ENCODE data around the gene RPRD1B.

RPRD1B gene

GRCh38 chr20:38049800-38050199, 16.3 kb downstream of the RPRD1B start:
- no peaks in the 10 kb centered on the region for H3K9me3 ChIP-seq (replicated peaks in 1 of 2; ENCODE audit: control insufficient read depth in 2 of 2, insufficient read depth in 1 of 2, low read depth in 1 of 2, low read length in 2 of 2)
- no peak overlapping the region for H3K4me2 ChIP-seq (ENCODE audit: insufficient read depth, low read length, poor library complexity, severe bottlenecking)
- no peaks in the 10 kb centered on the region for H3K27me3 ChIP-seq (ENCODE audit: control insufficient read depth in 3 of 3, insufficient read depth in 3 of 3, low read depth in 1 of 3, low read length in 3 of 3)
- no peak overlapping the region for H4K8ac ChIP-seq (ENCODE audit: low read depth, low read length)
- DNase-seq (ENCODE audit: low spot score): no peak
- H2BK12ac ChIP-seq (ENCODE audit: low read length): no peak overlapping the region
- no peak overlapping the region for H3K9ac ChIP-seq (ENCODE audit: low read depth, low read length, poor library complexity)
- peaks cover 6 to 92% of the 10 kb centered on the region in 2 donors for H3K36me3 ChIP-seq (replicated peaks in 1 of 2; ENCODE audit: control insufficient read depth in 2 of 2, insufficient read depth in 2 of 2, low read length in 2 of 2)
- no peak overlapping the region for H2BK5ac ChIP-seq (ENCODE audit: low read length)
- no peak overlapping the region for H2BK15ac ChIP-seq (ENCODE audit: low read length)
- no peak overlapping the region for H2AFZ ChIP-seq (ENCODE audit: low read length)
- no peak overlapping the region for H3K23ac ChIP-seq (ENCODE audit: low read depth, low read length, poor library complexity)
- no peak overlapping the region for H3K4me3 ChIP-seq (ENCODE audit: low read length in 2 of 2)
- no peak overlapping the region for H3K18ac ChIP-seq (ENCODE audit: low read length)
- H3K27ac ChIP-seq (replicated peaks; ENCODE audit: low read length): no peak overlapping the region
- H3K4ac ChIP-seq (ENCODE audit: low read length): no peak overlapping the region
- no peak overlapping the region for H3K14ac ChIP-seq (ENCODE audit: low read length)
- no peak overlapping the region for H2AK5ac ChIP-seq (ENCODE audit: low read depth, low read length)
- no peaks in the 10 kb centered on the region for H3K79me1 ChIP-seq (ENCODE audit: low read depth, low read length)
- H2BK120ac ChIP-seq (ENCODE audit: low read depth, low read length): no peak overlapping the region
- no CpG with 5 or more reads among the region's 3 CpGs for WGBS, 2 donors (ENCODE audit: extremely low coverage in 2 of 2, insufficient read length in 2 of 2, insufficient replicate concordance in 1 of 2)
- H4K91ac ChIP-seq (ENCODE audit: low read depth, low read length, poor library complexity): no peak overlapping the region
- H3K4me1 ChIP-seq (ENCODE audit: control insufficient read depth in 2 of 2, insufficient read depth in 1 of 2, low read depth in 1 of 2, low read length in 2 of 2): peaks cover 0 to 2% of the 10 kb centered on the region in 2 donors

- no peak overlapping the region for H3K4me3 ChIP-seq (ENCODE audit: low read length in 2 of 2)
- H3K36me3 ChIP-seq (replicated peaks in 1 of 2; ENCODE audit: control insufficient read depth in 2 of 2, insufficient read depth in 2 of 2, low read length in 2 of 2): peaks cover 6 to 89% of the 10 kb centered on the region in 2 donors
- no peak overlapping the region for H2BK15ac ChIP-seq (ENCODE audit: low read length)
- no peak overlapping the region for H3K9ac ChIP-seq (ENCODE audit: low read depth, low read length, poor library complexity)
- peaks cover 0 to 2% of the 10 kb centered on the region in 2 donors for H3K4me1 ChIP-seq (ENCODE audit: control insufficient read depth in 2 of 2, insufficient read depth in 1 of 2, low read depth in 1 of 2, low read length in 2 of 2)
- H3K9me3 ChIP-seq (replicated peaks in 1 of 2; ENCODE audit: control insufficient read depth in 2 of 2, insufficient read depth in 1 of 2, low read depth in 1 of 2, low read length in 2 of 2): no peaks in the 10 kb centered on the region
- no peak for DNase-seq (ENCODE audit: low spot score)
- no peak overlapping the region for H3K14ac ChIP-seq (ENCODE audit: low read length)
- no peak overlapping the region for H3K4ac ChIP-seq (ENCODE audit: low read length)
- no peak overlapping the region for H3K4me2 ChIP-seq (ENCODE audit: insufficient read depth, low read length, poor library complexity, severe bottlenecking)
- H3K18ac ChIP-seq (ENCODE audit: low read length): no peak overlapping the region
- no peaks in the 10 kb centered on the region for H3K79me1 ChIP-seq (ENCODE audit: low read depth, low read length)
- H4K8ac ChIP-seq (ENCODE audit: low read depth, low read length): no peak overlapping the region
- H2AK5ac ChIP-seq (ENCODE audit: low read depth, low read length): no peak overlapping the region
- no peak overlapping the region for H2BK5ac ChIP-seq (ENCODE audit: low read length)
- no CpG with 5 or more reads among the region's 1 CpG for WGBS, 2 donors (ENCODE audit: extremely low coverage in 2 of 2, insufficient read length in 2 of 2, insufficient replicate concordance in 1 of 2)
- no peak overlapping the region for H3K23ac ChIP-seq (ENCODE audit: low read depth, low read length, poor library complexity)
- H2AFZ ChIP-seq (ENCODE audit: low read length): no peak overlapping the region
- no peaks in the 10 kb centered on the region for H3K27me3 ChIP-seq (ENCODE audit: control insufficient read depth in 3 of 3, insufficient read depth in 3 of 3, low read depth in 1 of 3, low read length in 3 of 3)
- no peak overlapping the region for H4K91ac ChIP-seq (ENCODE audit: low read depth, low read length, poor library complexity)
- no peak overlapping the region for H2BK12ac ChIP-seq (ENCODE audit: low read length)
- H2BK120ac ChIP-seq (ENCODE audit: low read depth, low read length): no peak overlapping the region
- H3K27ac ChIP-seq (replicated peaks; ENCODE audit: low read length): no peak overlapping the region
These were observed 17.1 kb downstream of the RPRD1B start for GRCh38 chr20:38050686-38051085.

DNA sequence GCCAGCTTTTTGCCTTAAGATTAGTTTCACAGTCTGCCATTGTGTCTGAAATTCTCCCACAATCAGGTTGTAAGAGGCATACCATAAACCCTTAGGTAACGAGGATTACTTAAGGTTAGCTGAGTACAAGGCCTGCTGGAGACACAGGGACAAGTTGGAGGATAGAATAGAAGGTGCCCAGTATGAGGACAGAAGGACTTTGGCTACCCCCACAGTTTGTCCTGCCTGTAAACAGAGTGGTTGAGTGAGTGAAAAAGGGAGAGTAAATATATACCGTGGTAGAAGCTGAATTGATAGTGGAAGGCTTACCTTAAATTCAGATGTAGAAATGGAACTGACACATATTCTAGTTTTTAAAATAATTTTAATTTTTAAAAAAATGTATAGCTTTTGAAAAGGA, 19.3 kb downstream of the RPRD1B start:
- no peak overlapping the region for H3K14ac ChIP-seq (ENCODE audit: low read length)
- no peaks in the 10 kb centered on the region for H3K79me1 ChIP-seq (ENCODE audit: low read depth, low read length)
- H2BK12ac ChIP-seq (ENCODE audit: low read length): no peak overlapping the region
- H3K27me3 ChIP-seq (ENCODE audit: control insufficient read depth in 3 of 3, insufficient read depth in 3 of 3, low read depth in 1 of 3, low read length in 3 of 3): peaks cover 0 to 2% (median 0%) of the 10 kb centered on the region in 3 experiments
- H3K18ac ChIP-seq (ENCODE audit: low read length): no peak overlapping the region
- H3K27ac ChIP-seq (replicated peaks; ENCODE audit: low read length): no peak overlapping the region
- DNase-seq (ENCODE audit: low spot score): no peak
- H3K36me3 ChIP-seq (replicated peaks in 1 of 2; ENCODE audit: control insufficient read depth in 2 of 2, insufficient read depth in 2 of 2, low read length in 2 of 2): peaks cover 6 to 91% of the 10 kb centered on the region in 2 donors
- H3K9ac ChIP-seq (ENCODE audit: low read depth, low read length, poor library complexity): no peak overlapping the region
- H2BK15ac ChIP-seq (ENCODE audit: low read length): no peak overlapping the region
- H3K4me1 ChIP-seq (ENCODE audit: control insufficient read depth in 2 of 2, insufficient read depth in 1 of 2, low read depth in 1 of 2, low read length in 2 of 2): peaks cover 0 to 2% of the 10 kb centered on the region in 2 donors
- H4K91ac ChIP-seq (ENCODE audit: low read depth, low read length, poor library complexity): no peak overlapping the region
- no peak overlapping the region for H2AK5ac ChIP-seq (ENCODE audit: low read depth, low read length)
- H2BK5ac ChIP-seq (ENCODE audit: low read length): no peak overlapping the region
- no peak overlapping the region for H3K23ac ChIP-seq (ENCODE audit: low read depth, low read length, poor library complexity)
- no peaks in the 10 kb centered on the region for H3K9me3 ChIP-seq (replicated peaks in 1 of 2; ENCODE audit: control insufficient read depth in 2 of 2, insufficient read depth in 1 of 2, low read depth in 1 of 2, low read length in 2 of 2)
- H3K4ac ChIP-seq (ENCODE audit: low read length): no peak overlapping the region
- no peak overlapping the region for H3K4me3 ChIP-seq (ENCODE audit: low read length in 2 of 2)
- H2BK120ac ChIP-seq (ENCODE audit: low read depth, low read length): no peak overlapping the region
- H4K8ac ChIP-seq (ENCODE audit: low read depth, low read length): no peak overlapping the region
- H3K4me2 ChIP-seq (ENCODE audit: insufficient read depth, low read length, poor library complexity, severe bottlenecking): no peak overlapping the region
- WGBS, 2 donors (ENCODE audit: extremely low coverage in 2 of 2, insufficient read length in 2 of 2, insufficient replicate concordance in 1 of 2): no CpG with 5 or more reads among the region's 2 CpGs
- H2AFZ ChIP-seq (ENCODE audit: low read length): no peak overlapping the region

- no peak overlapping the region for H2AK5ac ChIP-seq (ENCODE audit: low read depth, low read length)
These were observed 21.1 kb downstream of the RPRD1B start for GRCh38 chr20:38054647-38055046.

More at GRCh38 chr20:38054647-38055046, 21.1 kb downstream of the RPRD1B start:
- H3K4me3 ChIP-seq (ENCODE audit: low read length in 2 of 2): no peak overlapping the region
- H3K27me3 ChIP-seq (ENCODE audit: control insufficient read depth in 3 of 3, insufficient read depth in 3 of 3, low read depth in 1 of 3, low read length in 3 of 3): peaks cover 0 to 2% (median 0%) of the 10 kb centered on the region in 3 experiments
- H3K14ac ChIP-seq (ENCODE audit: low read length): no peak overlapping the region
- no peak overlapping the region for H2BK5ac ChIP-seq (ENCODE audit: low read length)
- H4K8ac ChIP-seq (ENCODE audit: low read depth, low read length): no peak overlapping the region
- H3K4me2 ChIP-seq (ENCODE audit: insufficient read depth, low read length, poor library complexity, severe bottlenecking): no peak overlapping the region
- no peak overlapping the region for H3K27ac ChIP-seq (replicated peaks; ENCODE audit: low read length)
- no peak overlapping the region for H2BK12ac ChIP-seq (ENCODE audit: low read length)
- H3K18ac ChIP-seq (ENCODE audit: low read length): no peak overlapping the region
- no peaks in the 10 kb centered on the region for H3K9me3 ChIP-seq (replicated peaks in 1 of 2; ENCODE audit: control insufficient read depth in 2 of 2, insufficient read depth in 1 of 2, low read depth in 1 of 2, low read length in 2 of 2)
- H2AFZ ChIP-seq (ENCODE audit: low read length): no peak overlapping the region
- no peak overlapping the region for H4K91ac ChIP-seq (ENCODE audit: low read depth, low read length, poor library complexity)
- H3K4me1 ChIP-seq (ENCODE audit: control insufficient read depth in 2 of 2, insufficient read depth in 1 of 2, low read depth in 1 of 2, low read length in 2 of 2): peaks cover 0 to 2% of the 10 kb centered on the region in 2 donors
- no peaks in the 10 kb centered on the region for H3K79me1 ChIP-seq (ENCODE audit: low read depth, low read length)
- peaks cover 10 to 92% of the 10 kb centered on the region in 2 donors for H3K36me3 ChIP-seq (replicated peaks in 1 of 2; ENCODE audit: control insufficient read depth in 2 of 2, insufficient read depth in 2 of 2, low read length in 2 of 2)
- H3K9ac ChIP-seq (ENCODE audit: low read depth, low read length, poor library complexity): no peak overlapping the region
- DNase-seq (ENCODE audit: low spot score): no peak
- H3K4ac ChIP-seq (ENCODE audit: low read length): no peak overlapping the region
- H2BK120ac ChIP-seq (ENCODE audit: low read depth, low read length): no peak overlapping the region
- no CpG with 5 or more reads among the region's 2 CpGs for WGBS, 2 donors (ENCODE audit: extremely low coverage in 2 of 2, insufficient read length in 2 of 2, insufficient replicate concordance in 1 of 2)
- H2BK15ac ChIP-seq (ENCODE audit: low read length): no peak overlapping the region
- no peak overlapping the region for H3K23ac ChIP-seq (ENCODE audit: low read depth, low read length, poor library complexity)

Data from neuronal stem cell (in vitro differentiated cells).